Trophoblast cell (in vitro differentiated cells and primary cell): ENCODE data around the gene NETO2.
"Not testable (repeated sequence)": the region's sequence is repeated elsewhere in the genome, so short reads cannot be mapped to it uniquely, and the experiment has no call there.

Source experiments
- DNase-seq, 2 donors: peaks; one replicate each; pipeline ENCODE4 v3.0.0-alpha.2; 2016
- H2AFZ ChIP-seq: 2 replicates; pipeline ENCODE4 v1.6.1; 2013; ENCODE audit warnings: low read length, moderate library complexity, mild to moderate bottlenecking; ENCODE audit not compliant: insufficient read depth, poor library complexity
- H2AK5ac ChIP-seq: 2 replicates; pipeline ENCODE4 v1.6.1; 2013; ENCODE audit warnings: mild to moderate bottlenecking, low read length
- H2BK120ac ChIP-seq: 2 replicates; pipeline ENCODE4 v1.6.1; 2013; ENCODE audit warnings: low read length, mild to moderate bottlenecking, moderate library complexity; ENCODE audit not compliant: insufficient read depth, poor library complexity
- H2BK12ac ChIP-seq: 2 replicates; pipeline ENCODE4 v1.6.1; 2013; ENCODE audit warnings: mild to moderate bottlenecking, low read length, moderate library complexity
- H2BK5ac ChIP-seq: 2 replicates; pipeline ENCODE4 v1.6.1; 2013; ENCODE audit warnings: low read length, low read depth, moderate library complexity, mild to moderate bottlenecking; ENCODE audit not compliant: poor library complexity
- H3K14ac ChIP-seq: 2 replicates; pipeline ENCODE4 v1.6.1; 2013; ENCODE audit warnings: mild to moderate bottlenecking, low read length
- H3K18ac ChIP-seq: 2 replicates; pipeline ENCODE4 v1.6.1; 2013; ENCODE audit warnings: mild to moderate bottlenecking, low read length
- H3K23ac ChIP-seq: 2 replicates; pipeline ENCODE4 v1.6.1; 2013; ENCODE audit warnings: low read length
- H3K27ac ChIP-seq: 2 replicates; pipeline ENCODE4 v1.5.1; 2013; ENCODE audit warnings: low read depth, mild to moderate bottlenecking, inconsistent platforms, low read length, moderate library complexity
- H3K27me3 ChIP-seq: 2 replicates; pipeline ENCODE4 v1.6.1; 2013; ENCODE audit warnings: inconsistent platforms, mild to moderate bottlenecking, low read length, moderate library complexity; ENCODE audit not compliant: insufficient read depth
- H3K36me3 ChIP-seq, 2 experiments: 1 replicate in 1 of 2; 2 replicates in 1 of 2; pipeline ENCODE4 v1.6.1; 2013; ENCODE audit warnings: low read length in 2 of 2, mild to moderate bottlenecking in 2 of 2, moderate library complexity in 1 of 2; ENCODE audit not compliant: insufficient read depth in 2 of 2, control insufficient read depth in 1 of 2
- H3K4ac ChIP-seq: 2 replicates; pipeline ENCODE4 v1.6.1; 2013; ENCODE audit warnings: low read depth, mild to moderate bottlenecking, low read length, moderate library complexity
- H3K4me1 ChIP-seq, 2 experiments: 1 replicate in 1 of 2; 2 replicates in 1 of 2; pipeline ENCODE4 v1.6.1; 2013; ENCODE audit warnings: low read length in 2 of 2, mild to moderate bottlenecking in 2 of 2, moderate library complexity in 1 of 2; ENCODE audit not compliant: insufficient read depth in 2 of 2, control insufficient read depth in 1 of 2
- H3K4me2 ChIP-seq: 2 replicates; pipeline ENCODE4 v1.6.1; 2013; ENCODE audit warnings: inconsistent platforms, mild to moderate bottlenecking, low read length, moderate library complexity
- H3K4me3 ChIP-seq: 2 replicates; pipeline ENCODE4 v1.5.1; 2013; ENCODE audit warnings: mild to moderate bottlenecking, low read depth, low read length, inconsistent platforms
- H3K79me1 ChIP-seq: one replicate; pipeline ENCODE4 v1.6.1; 2013; ENCODE audit warnings: low read length
- H3K79me2 ChIP-seq: 2 replicates; pipeline ENCODE4 v1.6.1; 2013; ENCODE audit warnings: low read length, mild to moderate bottlenecking; ENCODE audit not compliant: control insufficient read depth, insufficient read depth, poor library complexity
- H3K9ac ChIP-seq: 2 replicates; pipeline ENCODE4 v1.6.1; 2013; ENCODE audit warnings: mild to moderate bottlenecking, low read length
- H3K9me3 ChIP-seq: 2 replicates; pipeline ENCODE4 v1.6.1; 2013; ENCODE audit warnings: low read depth, mild to moderate bottlenecking, control low read depth, inconsistent platforms, low read length; ENCODE audit not compliant: insufficient read depth
- H4K12ac ChIP-seq: 2 replicates; pipeline ENCODE4 v1.6.1; 2013; ENCODE audit warnings: low read depth, mild to moderate bottlenecking, low read length, moderate library complexity
- H4K8ac ChIP-seq: 2 replicates; pipeline ENCODE4 v1.6.1; 2013; ENCODE audit warnings: low read depth, mild to moderate bottlenecking, low read length, moderate library complexity
- H4K91ac ChIP-seq: one replicate; pipeline ENCODE4 v1.6.1; 2013; ENCODE audit warnings: low read depth, mild to moderate bottlenecking, low read length, moderate library complexity
- WGBS: extraction: QIAGEN DNeasy Blood & Tissue Kit; methylation state at CpG from one replicate; pipeline ENCODE4 v1.1.7; 2013; ENCODE audit warnings: missing lambda C conversion rate; ENCODE audit not compliant: insufficient read length, insufficient coverage; ENCODE audit errors: extremely low coverage; 5-methylcytosine and 5-hydroxymethylcytosine counted together

Gene NETO2

GRCh38 chr16:47057630-47057993 is 86.1 kb downstream of the NETO2 start:
- WGBS: no CpG with 5 or more reads among the region's 5 CpGs

DNA sequence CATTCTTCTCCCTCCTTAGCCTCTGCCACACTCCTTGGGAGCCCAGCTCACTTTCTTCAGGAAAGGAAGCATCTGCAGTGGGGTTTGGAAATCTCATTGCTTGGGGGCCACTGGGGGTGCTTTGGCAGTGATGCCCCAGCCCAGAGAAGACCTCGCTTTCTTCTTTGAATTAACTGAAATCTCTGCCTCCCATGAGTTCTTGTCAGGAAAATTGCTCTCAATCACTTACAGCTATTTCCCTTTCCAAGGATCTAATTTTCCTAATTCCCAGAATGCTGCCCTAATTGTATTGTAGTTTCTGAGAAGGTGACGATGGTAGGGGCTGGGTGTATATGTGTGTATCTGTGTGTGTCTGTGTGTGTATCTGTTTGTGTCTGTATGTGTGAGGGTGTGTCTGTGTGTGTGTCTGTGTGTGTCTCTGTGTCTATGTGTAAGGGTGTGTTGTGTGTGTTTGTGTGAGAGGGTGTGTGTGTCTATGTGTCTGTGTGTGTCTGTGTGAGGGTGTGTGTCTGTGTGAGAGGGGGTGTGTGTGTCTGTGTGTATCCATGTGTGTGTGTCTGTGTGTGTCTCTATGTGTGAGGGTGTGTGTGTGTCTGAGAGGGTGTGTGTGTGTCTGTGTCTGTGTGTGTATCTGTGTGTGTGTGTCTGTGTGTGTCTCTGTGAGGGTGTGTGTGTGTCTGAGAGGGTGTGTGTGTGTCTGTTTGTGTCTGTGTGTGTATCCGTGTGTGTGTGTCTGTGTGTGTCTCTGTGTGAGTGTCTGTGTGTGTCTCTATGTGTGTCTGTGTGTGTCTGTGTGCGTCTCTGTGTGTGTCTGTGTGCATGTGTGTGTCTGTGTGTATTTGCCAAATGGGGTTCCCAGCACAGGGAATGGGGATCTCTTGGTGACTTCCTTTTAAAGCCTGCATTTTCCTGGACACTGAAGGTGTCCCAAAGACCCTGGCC is 86.8 kb downstream of the NETO2 start:
- H3K9ac ChIP-seq: no peak overlapping the region
- no peaks in the 10 kb centered on the region for H3K9me3 ChIP-seq
- no peak for DNase-seq
- H3K18ac ChIP-seq: no peak overlapping the region
- H3K36me3 ChIP-seq: no peaks in the 10 kb centered on the region
- H3K4me1 ChIP-seq: no peaks in the 10 kb centered on the region
- no peak overlapping the region for H2AK5ac ChIP-seq
- H4K12ac ChIP-seq: no peak overlapping the region
- no peaks in the 10 kb centered on the region for H3K79me1 ChIP-seq
- H3K79me2 ChIP-seq: no peaks in the 10 kb centered on the region
- no peaks in the 10 kb centered on the region for H3K27me3 ChIP-seq
- no peak overlapping the region for H4K8ac ChIP-seq
- no CpG with 5 or more reads among the region's 4 CpGs for WGBS
- H2AFZ ChIP-seq: no peak overlapping the region
- no peak overlapping the region for H3K4me2 ChIP-seq
- no peak overlapping the region for H3K14ac ChIP-seq
- no peak overlapping the region for H3K4me3 ChIP-seq
- no peak overlapping the region for H2BK120ac ChIP-seq
- H2BK5ac ChIP-seq: no peak overlapping the region
- H4K91ac ChIP-seq: no peak overlapping the region
- no peak overlapping the region for H2BK12ac ChIP-seq
- no peak overlapping the region for H3K23ac ChIP-seq
- H3K4ac ChIP-seq: no peak overlapping the region
- H3K27ac ChIP-seq: no peak overlapping the region

More at GRCh38 chr16:47057630-47057993, 86.1 kb downstream of the NETO2 start:
- DNase-seq: no peak
- no peaks in the 10 kb centered on the region for H3K9me3 ChIP-seq
- no peaks in the 10 kb centered on the region for H3K79me1 ChIP-seq
- no peak overlapping the region for H3K4ac ChIP-seq
- no peaks in the 10 kb centered on the region for H3K27me3 ChIP-seq
- no peak overlapping the region for H2BK12ac ChIP-seq
- no peak overlapping the region for H2BK120ac ChIP-seq
- no peaks in the 10 kb centered on the region for H3K4me1 ChIP-seq
- no peak overlapping the region for H3K14ac ChIP-seq
- H4K8ac ChIP-seq: no peak overlapping the region
- H2AK5ac ChIP-seq: no peak overlapping the region
- no peaks in the 10 kb centered on the region for H3K36me3 ChIP-seq
- no peak overlapping the region for H3K4me3 ChIP-seq
- H2BK5ac ChIP-seq: no peak overlapping the region
- no peaks in the 10 kb centered on the region for H3K79me2 ChIP-seq
- no peak overlapping the region for H3K23ac ChIP-seq
- no peak overlapping the region for H4K91ac ChIP-seq
- no peak overlapping the region for H3K9ac ChIP-seq
- H2AFZ ChIP-seq: no peak overlapping the region
- no peak overlapping the region for H3K4me2 ChIP-seq
- no peak overlapping the region for H3K27ac ChIP-seq
- H4K12ac ChIP-seq: no peak overlapping the region
- no peak overlapping the region for H3K18ac ChIP-seq

DNA sequence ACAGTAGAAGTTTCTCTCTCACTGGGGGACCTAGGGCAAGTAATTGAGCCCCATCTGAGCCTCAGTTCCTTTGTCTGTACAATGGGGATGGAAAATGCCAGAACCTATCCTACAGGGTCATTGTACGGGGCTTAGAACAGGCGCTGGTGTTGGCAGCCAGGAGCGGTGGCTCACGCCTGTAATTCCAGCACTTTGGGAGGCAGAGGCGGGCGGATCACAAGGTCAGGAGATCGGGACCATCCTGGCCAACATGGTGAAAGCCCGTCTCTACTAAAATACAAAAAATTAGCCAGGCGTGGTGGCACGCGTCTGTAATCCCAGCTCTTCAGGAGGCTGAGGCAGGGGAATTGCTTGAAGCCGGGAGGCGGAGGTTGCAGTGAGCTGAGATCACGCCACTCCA is 87.7 kb downstream of the NETO2 start:
- not testable (repeated sequence) for H3K79me2 ChIP-seq, H3K27ac ChIP-seq, H2BK12ac ChIP-seq, H2BK5ac ChIP-seq, H3K4me3 ChIP-seq, H3K9me3 ChIP-seq, H4K12ac ChIP-seq, H3K36me3 ChIP-seq, H3K4me1 ChIP-seq, H4K8ac ChIP-seq, H2BK120ac ChIP-seq, H2AK5ac ChIP-seq, H3K4ac ChIP-seq, H3K9ac ChIP-seq, H3K18ac ChIP-seq, H4K91ac ChIP-seq, H3K14ac ChIP-seq, DNase-seq, H2AFZ ChIP-seq, H3K79me1 ChIP-seq, H3K4me2 ChIP-seq, H3K23ac ChIP-seq, H3K27me3 ChIP-seq
- WGBS: no CpG with 5 or more reads among the region's 14 CpGs

GRCh38 chr16:47055136-47055885 is 88.4 kb downstream of the NETO2 start:
- no CpG with 5 or more reads among the region's 26 CpGs for whole genome bisulfite sequencing
- no peak overlapping the region for H3K23ac ChIP-seq
- H3K27me3 ChIP-seq: no peaks in the 10 kb centered on the region
- no peak overlapping the region for H3K14ac ChIP-seq
- no peak overlapping the region for H3K4ac ChIP-seq
- H4K91ac ChIP-seq: no peak overlapping the region
- no peak overlapping the region for H4K12ac ChIP-seq
- no peak overlapping the region for H3K18ac ChIP-seq
- H2BK120ac ChIP-seq: no peak overlapping the region
- no peaks in the 10 kb centered on the region for H3K4me1 ChIP-seq
- H3K36me3 ChIP-seq: no peaks in the 10 kb centered on the region
- H2AK5ac ChIP-seq: no peak overlapping the region
- H3K4me2 ChIP-seq: no peak overlapping the region
- DNase-seq: no peak
- no peaks in the 10 kb centered on the region for H3K79me1 ChIP-seq
- no peak overlapping the region for H2BK5ac ChIP-seq
- H3K79me2 ChIP-seq: no peaks in the 10 kb centered on the region
- no peak overlapping the region for H3K27ac ChIP-seq
- no peak overlapping the region for H4K8ac ChIP-seq
- no peak overlapping the region for H3K4me3 ChIP-seq
- H2BK12ac ChIP-seq: no peak overlapping the region
- H2AFZ ChIP-seq: no peak overlapping the region
- H3K9me3 ChIP-seq: no peaks in the 10 kb centered on the region
- no peak overlapping the region for H3K9ac ChIP-seq
